SU-DHL-6 (cell line): ENCODE data around the gene VPS51.

Experiments
- H2AFZ ChIP-seq: fragments of 200-600 bp; sonication (generic); 2 replicates; pipeline ENCODE4 v1.6.1; 2014; ENCODE audit warnings: low read depth, mild to moderate bottlenecking, moderate library complexity, mixed read lengths, antibody characterized with exemption, low read length; ENCODE audit not compliant: severe bottlenecking
- H3F3A ChIP-seq: fragments of 200-600 bp; shearing (Covaris generic); 2 replicates; pipeline ENCODE4 v1.6.0; 2016; ENCODE audit warnings: antibody characterized with exemption, mild to moderate bottlenecking; ENCODE audit not compliant: insufficient read depth
- H3K27ac ChIP-seq: fragments of 200-600 bp; sonication (generic); 2 replicates; pipeline ENCODE4 v1.5.1; 2016; ENCODE audit warnings: low read depth, mild to moderate bottlenecking, low read length, moderate library complexity, mixed read lengths
- H3K27me3 ChIP-seq: fragments of 200-600 bp; sonication (generic), shearing (Covaris generic); 2 replicates; pipeline ENCODE4 v1.6.0; 2014; ENCODE audit warnings: mild to moderate bottlenecking, low read length
- H3K36me3 ChIP-seq: fragments of 200-600 bp; sonication (generic); 2 replicates; pipeline ENCODE4 v1.6.1; 2014; ENCODE audit warnings: mild to moderate bottlenecking, low read length, mixed read lengths
- H3K4me2 ChIP-seq: fragments of 300-600, 200-600 bp; shearing (Covaris generic), sonication (generic); 2 replicates; pipeline ENCODE4 v1.6.0; 2014; ENCODE audit warnings: low read length, low read depth, mild to moderate bottlenecking; ENCODE audit not compliant: poor library complexity, severe bottlenecking
- H3K4me3 ChIP-seq: fragments of 200-600 bp; sonication (generic); 2 replicates; pipeline ENCODE4 v1.5.1; 2014; ENCODE audit warnings: antibody characterized with exemption, low read length, mild to moderate bottlenecking, mixed read lengths; ENCODE audit not compliant: insufficient read depth, poor library complexity, severe bottlenecking
- H3K79me2 ChIP-seq: fragments of 200-600 bp; sonication (generic); 2 replicates; pipeline ENCODE4 v1.6.1; 2014; ENCODE audit warnings: mild to moderate bottlenecking, low read length, moderate library complexity; ENCODE audit not compliant: insufficient read depth
- H3K9ac ChIP-seq: fragments of 200-600 bp; sonication (generic); 2 replicates; pipeline ENCODE4 v1.7.0; 2014; ENCODE audit warnings: mild to moderate bottlenecking, low read length
- H3K9me2 ChIP-seq: fragments of 200-600 bp; sonication (generic); replicated peaks from 2 replicates; pipeline ENCODE4 v1.6.1; 2014; ENCODE audit warnings: low read length; ENCODE audit not compliant: insufficient read depth
- H3K9me3 ChIP-seq: fragments of 200-600 bp; sonication (generic); 2 replicates; pipeline ENCODE4 v1.6.1; 2014; ENCODE audit warnings: low read length, mixed read lengths; ENCODE audit not compliant: insufficient read depth
- H4K20me1 ChIP-seq: fragments of 200-600 bp; sonication (generic); 2 replicates; pipeline ENCODE4 v1.6.1; 2014; ENCODE audit warnings: low read depth, mild to moderate bottlenecking, antibody characterized with exemption, low read length, moderate library complexity, mixed read lengths
- EZH2phosphoT487 ChIP-seq: fragments of 200-600 bp; sonication (generic), shearing (Covaris generic); conservative IDR thresholded peaks from 2 replicates; pipeline ENCODE4 v1.6.1; 2018; ENCODE audit warnings: mild to moderate bottlenecking, antibody characterized with exemption, low read length, moderate library complexity, mixed read lengths
- TF ChIP-seq, protein P1 (sequence below): fragments of 200-600 bp; sonication (generic); IDR thresholded peaks from one replicate; pipeline ENCODE4 v1.5.1; 2017; ENCODE audit warnings: antibody characterized with exemption, mild to moderate bottlenecking, low read length, moderate library complexity; ENCODE audit not compliant: insufficient read depth, poor library complexity, severe bottlenecking

Gene VPS51

DNA sequence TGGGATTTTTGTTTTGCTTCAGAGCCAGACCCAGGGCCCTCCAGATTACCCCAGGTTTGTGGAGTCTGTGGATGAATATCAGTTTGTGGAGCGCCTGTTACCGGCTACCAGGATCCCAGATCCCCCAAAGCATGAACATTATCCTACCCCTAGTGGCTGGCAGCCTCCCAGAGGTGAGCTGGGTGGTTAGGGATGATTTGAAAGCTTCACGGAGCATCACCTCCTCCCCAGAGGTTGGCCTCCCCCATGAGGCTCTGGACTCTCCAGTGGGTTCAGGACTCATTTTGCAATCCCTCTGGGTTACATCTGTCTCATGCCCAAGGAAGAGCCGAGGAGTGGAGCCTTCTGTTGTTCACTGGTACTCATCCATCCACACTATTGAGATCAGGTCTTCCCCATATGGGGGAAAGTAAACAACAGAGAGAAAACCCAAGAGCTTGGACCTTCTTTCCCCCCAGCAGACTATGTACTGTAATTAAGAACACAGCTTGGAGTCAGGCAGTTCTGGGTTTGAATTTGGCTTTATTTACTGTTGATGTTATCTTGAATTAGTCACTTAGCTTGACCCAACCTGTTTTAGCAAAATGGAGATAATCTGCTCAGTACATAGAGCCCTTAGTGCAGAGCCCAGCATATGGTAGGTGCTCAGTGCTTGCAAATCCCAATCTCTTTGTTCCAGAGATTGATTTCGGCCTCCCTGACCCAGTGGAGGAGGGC, 28.6 kb downstream of the VPS51 start:
- peaks cover 51% of the 10 kb centered on the region for H3F3A ChIP-seq
- TF ChIP-seq, protein P1, sequence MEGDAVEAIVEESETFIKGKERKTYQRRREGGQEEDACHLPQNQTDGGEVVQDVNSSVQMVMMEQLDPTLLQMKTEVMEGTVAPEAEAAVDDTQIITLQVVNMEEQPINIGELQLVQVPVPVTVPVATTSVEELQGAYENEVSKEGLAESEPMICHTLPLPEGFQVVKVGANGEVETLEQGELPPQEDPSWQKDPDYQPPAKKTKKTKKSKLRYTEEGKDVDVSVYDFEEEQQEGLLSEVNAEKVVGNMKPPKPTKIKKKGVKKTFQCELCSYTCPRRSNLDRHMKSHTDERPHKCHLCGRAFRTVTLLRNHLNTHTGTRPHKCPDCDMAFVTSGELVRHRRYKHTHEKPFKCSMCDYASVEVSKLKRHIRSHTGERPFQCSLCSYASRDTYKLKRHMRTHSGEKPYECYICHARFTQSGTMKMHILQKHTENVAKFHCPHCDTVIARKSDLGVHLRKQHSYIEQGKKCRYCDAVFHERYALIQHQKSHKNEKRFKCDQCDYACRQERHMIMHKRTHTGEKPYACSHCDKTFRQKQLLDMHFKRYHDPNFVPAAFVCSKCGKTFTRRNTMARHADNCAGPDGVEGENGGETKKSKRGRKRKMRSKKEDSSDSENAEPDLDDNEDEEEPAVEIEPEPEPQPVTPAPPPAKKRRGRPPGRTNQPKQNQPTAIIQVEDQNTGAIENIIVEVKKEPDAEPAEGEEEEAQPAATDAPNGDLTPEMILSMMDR, result no peak
- TF ChIP-seq EZH2phosphoT487, result no peak
- H3K36me3 ChIP-seq, result peaks cover 19% of the 10 kb centered on the region; the same call in 1 of the 2 replicates

DNA sequence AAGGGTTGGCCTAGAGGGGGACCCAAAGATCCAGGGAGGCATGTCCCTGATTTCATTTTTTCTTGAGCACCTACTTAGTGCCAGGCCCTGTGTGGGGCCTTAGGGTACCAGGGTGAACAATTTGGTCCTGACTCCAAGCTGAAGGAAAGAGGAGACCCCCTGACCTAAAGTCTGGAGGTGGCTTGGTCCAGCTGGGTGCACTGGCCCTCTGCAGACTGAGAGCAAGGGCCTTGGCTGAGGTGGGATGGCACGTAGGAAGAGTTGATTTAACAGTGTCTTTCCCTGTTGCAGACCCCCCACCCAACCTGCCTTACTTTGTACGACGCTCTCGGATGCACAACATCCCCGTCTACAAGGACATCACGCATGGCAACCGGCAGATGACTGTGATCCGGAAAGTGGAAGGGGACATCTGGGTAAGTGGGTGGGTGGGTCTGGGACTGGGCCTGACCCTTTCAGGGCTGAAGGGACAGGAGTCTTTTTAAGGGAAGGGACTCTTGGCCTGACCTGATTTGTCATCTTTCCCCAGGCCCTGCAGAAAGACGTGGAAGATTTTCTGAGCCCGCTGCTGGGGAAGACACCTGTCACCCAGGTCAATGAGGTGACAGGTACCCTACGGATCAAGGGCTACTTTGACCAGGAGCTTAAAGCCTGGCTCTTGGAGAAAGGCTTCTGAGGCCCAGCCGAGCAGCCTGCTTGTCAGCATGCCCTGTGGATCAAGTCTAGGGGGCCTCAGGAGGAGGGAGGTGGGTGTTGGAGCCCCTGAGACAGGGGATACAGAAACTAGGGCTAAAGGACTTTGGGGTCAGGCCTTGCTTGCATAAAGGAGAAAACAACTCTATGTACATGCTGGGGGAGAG, 29.4 kb downstream of the VPS51 start:
- H2AFZ ChIP-seq, result no peak overlapping the region
- H3K79me2 ChIP-seq, result peaks cover 31% of the 10 kb centered on the region
- 0 out of 2 replicates have a peak, but pooled peaks cover 15% of the 10 kb centered on the region for H3K36me3 ChIP-seq
- H3K9me3 ChIP-seq, result no peaks in the 10 kb centered on the region
- H3K27me3 ChIP-seq, result no peaks in the 10 kb centered on the region
- peaks cover 46% of the 10 kb centered on the region for H3F3A ChIP-seq
- no peaks in the 10 kb centered on the region for H4K20me1 ChIP-seq
- H3K4me2 ChIP-seq, result no peak overlapping the region
- no peaks in the 10 kb centered on the region for H3K9me2 ChIP-seq
- TF ChIP-seq, protein P1, result no peak
- TF ChIP-seq EZH2phosphoT487, result no peak
- no peak overlapping the region for H3K4me3 ChIP-seq
- H3K9ac ChIP-seq, result no peak overlapping the region
- no peak overlapping the region for H3K27ac ChIP-seq

More for the DNA sequence above, 28.6 kb downstream of the VPS51 start:
- H3K9me2 ChIP-seq, result no peaks in the 10 kb centered on the region
- H3K4me3 ChIP-seq, result no peak overlapping the region
- H3K9me3 ChIP-seq, result no peaks in the 10 kb centered on the region
- H3K79me2 ChIP-seq, result peaks cover 34% of the 10 kb centered on the region
- no peaks in the 10 kb centered on the region for H3K27me3 ChIP-seq
- no peak overlapping the region for H3K27ac ChIP-seq
- H2AFZ ChIP-seq, result no peak overlapping the region
- no peak overlapping the region for H3K4me2 ChIP-seq
- H3K9ac ChIP-seq, result no peak overlapping the region
- H4K20me1 ChIP-seq, result no peaks in the 10 kb centered on the region

DNA sequence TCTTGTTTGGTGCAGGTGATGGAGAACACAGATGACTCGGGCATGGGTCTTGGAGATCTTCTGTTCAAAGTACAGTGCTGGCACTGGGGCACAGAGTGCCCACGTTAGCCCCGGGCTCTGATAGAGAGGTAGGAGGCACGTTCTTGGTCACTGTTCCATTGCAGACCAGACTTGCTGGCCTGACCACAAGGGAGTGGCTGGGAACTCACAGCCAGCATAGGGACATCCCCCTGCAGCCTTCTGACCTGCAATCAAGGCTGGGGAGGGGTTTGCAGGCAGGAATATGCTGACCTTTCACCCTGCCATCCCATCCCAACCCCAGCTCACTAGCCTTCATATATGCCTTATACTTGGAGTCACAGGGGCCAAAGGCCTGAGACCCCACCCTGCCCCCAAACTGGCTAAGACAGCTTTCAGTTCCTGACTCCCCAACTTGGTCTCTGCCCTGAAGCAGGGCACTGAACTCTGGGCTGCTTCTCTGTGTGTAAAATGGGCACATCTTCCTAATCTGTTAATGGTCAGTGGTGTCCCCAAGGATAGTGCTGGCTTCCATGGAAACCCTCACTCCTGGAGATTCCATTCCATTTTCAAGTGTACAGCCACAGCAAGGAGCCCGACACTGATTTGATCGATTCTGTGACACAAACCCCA, 30.7 kb downstream of the VPS51 start:
- Histone ChIP-seq H3K9me2 (no peaks in the 10 kb centered on the region), H3K36me3 (peaks cover 16% of the 10 kb centered on the region; the same call in 1 of the 2 replicates), H3F3A (peaks cover 46% of the 10 kb centered on the region), H2AFZ (no peak overlapping the region), H3K4me2 (no peak overlapping the region), H4K20me1 (no peaks in the 10 kb centered on the region), H3K79me2 (peaks cover 24% of the 10 kb centered on the region), H3K4me3 (no peak overlapping the region), H3K9ac (no peak overlapping the region), H3K9me3 (no peaks in the 10 kb centered on the region), H3K27ac (peak overlapping the region; percentile 33; the same call in 1 of the 2 replicates), H3K27me3 (no peaks in the 10 kb centered on the region)
- TF ChIP-seq EZH2phosphoT487, result no peak
- TF ChIP-seq, protein P1, result no peak
